ENCODE measurements around the gene MXRA7.
"Not testable (repeated sequence)": the region's sequence is repeated elsewhere in the genome, so short reads cannot be mapped to it uniquely, and the experiment has no call there.

The MXRA7 gene

DNA sequence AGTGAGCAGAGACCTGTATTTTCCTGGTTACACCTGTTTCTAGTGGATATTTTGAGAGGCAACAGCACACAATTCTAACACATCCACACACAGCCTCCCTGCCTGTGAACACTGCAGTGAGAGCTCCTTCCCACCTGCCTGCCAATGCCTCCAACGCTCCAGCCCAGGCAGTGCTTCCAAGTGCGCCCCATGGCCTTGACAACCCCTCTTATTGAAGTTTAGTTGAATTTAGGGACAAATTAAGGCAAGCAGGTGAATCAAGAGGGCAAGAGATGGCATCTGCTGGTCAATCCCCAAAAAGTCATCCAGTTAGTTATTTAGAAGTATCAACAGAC, 4.7 kb upstream of the MXRA7 start:
- DNase-seq: no peak

DNA sequence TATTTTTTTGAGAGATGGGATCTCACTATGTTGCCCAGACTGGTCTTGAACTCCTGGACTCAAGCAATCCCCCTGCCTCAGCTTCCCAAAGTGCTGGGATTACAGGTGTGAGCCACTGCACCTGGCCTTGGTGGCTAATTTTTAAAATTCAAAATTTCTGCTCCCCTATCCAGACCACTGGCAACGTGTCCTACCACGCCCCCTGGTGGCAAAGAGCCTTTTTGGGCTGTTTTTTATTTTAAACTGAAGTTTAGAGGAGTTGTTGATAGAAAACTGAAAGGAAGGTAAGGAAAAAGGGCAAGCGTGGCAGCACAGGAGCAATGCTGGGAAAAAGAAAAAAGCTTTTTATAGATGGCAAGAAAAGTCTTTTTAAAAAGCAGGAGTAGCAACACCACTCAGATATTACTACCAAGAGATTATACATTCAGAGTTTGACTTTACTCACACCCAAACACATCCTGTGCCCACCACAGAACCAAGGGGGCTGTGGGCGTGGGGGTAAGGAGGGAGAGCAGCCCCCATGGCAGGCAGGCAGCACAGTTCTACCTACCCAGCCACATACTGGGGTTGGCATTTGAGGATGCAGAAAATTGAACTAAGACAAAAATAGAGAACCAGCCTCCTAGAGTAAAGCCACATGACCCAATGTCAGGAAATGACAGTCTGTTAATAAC, 4.2 kb upstream of the MXRA7 start:
- DNase-seq: peak; percentile 80

DNA sequence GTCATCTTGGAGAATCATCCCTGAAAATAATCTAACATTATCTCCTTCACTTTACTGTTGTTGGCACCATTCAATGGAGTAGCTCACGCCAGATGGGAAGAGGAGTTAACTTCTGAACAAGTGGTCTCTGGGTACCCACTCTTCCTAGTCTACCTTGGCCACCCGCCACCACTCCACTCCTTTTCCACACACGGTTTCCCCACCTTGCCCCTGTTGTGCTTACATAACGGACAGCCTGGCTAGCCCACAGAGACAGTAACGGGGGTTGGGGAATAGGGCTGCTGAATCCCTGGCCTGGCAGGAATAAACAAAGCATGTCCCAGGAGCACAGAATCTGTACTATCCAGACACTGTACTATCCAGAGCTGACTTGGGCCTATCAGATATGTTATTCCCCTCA, 3.6 kb upstream of the MXRA7 start:
- no peak for DNase-seq

DNA sequence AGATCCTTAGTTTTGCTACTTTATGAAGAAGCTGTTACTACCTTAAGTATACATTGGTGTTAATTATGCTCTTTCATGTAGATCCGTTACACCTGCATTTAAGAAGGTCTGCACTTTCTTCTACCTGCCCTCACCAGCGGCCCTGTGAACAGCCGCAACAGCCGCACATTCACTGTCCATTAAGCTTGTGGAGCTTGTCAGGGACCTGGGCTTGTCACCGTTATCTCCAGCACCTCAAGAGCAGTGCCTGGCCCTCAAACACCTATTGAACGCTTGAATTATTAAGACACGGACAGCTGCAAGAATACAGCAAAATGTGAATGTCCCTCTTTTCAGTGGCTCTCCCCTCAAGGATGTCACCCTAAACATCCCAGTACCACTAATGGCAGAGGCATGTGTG, 3.0 kb upstream of the MXRA7 start:
- DNase-seq: no peak

DNA sequence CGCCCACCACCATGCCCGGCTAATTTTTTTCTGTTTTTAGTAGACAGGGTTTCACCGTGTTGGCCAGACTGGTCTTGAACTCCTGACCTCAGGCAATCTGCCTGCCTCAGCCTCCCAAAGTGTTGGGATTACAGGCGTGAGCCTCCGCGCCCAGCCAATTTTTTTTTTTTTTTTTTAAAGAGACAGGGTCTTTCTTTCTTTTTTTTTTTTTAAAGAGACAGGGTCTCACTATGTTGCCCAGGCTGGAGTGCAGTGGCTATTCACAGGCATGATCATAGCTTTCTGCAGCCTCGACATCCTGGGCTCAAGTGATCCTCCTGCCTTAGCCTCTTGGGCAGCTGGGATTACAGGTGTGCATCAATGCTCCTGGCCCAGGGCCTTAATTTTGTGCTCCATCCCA, 1.6 kb upstream of the MXRA7 start:
- DNase-seq: not testable (repeated sequence)

DNA sequence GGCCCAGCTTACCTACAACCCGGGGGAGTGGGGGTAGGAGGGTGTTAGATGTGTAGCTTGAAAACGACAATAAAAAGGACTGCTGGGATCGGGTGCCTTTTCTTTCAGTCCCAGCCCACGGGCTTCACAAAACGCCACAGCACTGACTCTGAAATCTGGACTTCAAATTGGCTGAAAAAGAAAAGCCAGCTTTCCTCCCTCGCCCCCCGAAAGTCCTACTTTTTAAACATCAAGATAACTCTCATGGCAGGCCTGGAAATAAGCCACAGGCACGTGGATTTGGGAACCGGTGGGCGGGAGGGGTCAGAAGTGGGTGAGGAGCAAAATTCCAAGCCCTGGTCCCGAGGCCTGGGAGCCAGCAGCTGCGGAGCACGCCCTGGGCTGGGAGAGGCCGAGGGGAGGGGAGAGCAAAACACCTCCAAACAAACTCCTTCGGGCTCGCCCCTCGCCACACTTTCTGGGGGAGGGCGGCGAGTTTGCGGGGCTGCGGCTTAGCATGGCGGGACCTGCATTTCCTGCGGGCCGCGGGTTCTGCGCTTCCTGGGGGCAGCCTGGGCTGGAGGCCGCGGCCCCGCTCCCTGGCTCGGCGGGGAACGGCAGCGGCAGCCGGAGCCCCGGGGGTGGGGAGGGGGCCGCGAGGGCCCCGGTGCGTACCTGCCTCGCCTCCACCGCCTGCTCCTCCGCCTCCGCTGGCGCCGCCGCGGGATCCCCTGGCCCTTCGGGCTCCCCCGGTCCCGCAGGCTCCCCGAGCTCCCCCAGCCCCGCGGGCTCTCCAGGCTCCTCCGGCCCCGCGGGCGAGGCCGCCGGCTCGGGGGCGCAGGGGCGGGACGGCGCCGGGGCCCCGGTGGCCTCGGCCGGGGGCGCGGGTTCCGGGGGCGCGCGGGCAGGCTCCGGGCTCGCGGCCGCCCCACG, 558 bp downstream of the MXRA7 start:
- DNase-seq: peak; percentile 53

DNA sequence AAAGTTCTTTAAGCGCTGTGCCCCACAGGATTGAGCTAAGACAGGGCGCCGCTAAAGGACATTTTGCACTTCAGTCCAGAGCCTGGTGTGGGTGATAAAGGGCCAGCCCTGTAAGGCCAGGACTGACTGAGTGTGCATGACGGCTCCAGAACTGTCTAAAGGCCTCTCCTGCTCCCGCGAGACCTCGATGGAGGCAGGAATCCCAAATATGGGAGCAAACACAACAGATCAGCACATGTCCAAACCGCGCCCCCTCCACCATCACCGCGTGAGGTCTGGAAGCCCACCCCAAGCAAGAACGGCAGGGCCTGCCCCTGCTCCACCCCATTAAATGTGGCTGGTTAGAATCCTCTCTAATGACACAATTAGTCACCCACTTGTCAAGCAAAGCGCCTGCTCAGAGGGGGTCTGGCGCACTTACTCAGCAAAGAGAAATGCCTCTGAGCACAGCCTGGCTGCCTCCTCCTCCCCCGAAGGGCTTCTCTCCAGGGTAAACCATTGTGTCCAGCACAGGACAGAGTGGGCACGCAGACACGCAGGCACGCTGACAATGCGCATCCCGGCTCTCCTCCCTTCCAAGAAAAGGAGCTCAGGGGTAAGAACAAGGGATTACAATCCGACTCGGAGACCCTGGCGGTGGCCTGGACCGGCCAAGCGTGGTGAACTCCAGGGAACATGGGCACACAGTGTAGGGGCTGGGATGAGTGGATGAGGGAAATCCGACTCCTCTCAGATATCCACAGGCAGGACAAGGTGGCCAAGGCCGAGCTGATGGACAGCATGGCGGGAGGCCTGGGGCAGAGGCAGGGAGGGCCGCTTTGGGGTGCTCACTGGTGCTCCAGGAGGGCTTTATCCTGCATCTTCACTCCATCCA, 1.5 kb downstream of the MXRA7 start:
- peak; percentile 80 for DNase-seq

DNA sequence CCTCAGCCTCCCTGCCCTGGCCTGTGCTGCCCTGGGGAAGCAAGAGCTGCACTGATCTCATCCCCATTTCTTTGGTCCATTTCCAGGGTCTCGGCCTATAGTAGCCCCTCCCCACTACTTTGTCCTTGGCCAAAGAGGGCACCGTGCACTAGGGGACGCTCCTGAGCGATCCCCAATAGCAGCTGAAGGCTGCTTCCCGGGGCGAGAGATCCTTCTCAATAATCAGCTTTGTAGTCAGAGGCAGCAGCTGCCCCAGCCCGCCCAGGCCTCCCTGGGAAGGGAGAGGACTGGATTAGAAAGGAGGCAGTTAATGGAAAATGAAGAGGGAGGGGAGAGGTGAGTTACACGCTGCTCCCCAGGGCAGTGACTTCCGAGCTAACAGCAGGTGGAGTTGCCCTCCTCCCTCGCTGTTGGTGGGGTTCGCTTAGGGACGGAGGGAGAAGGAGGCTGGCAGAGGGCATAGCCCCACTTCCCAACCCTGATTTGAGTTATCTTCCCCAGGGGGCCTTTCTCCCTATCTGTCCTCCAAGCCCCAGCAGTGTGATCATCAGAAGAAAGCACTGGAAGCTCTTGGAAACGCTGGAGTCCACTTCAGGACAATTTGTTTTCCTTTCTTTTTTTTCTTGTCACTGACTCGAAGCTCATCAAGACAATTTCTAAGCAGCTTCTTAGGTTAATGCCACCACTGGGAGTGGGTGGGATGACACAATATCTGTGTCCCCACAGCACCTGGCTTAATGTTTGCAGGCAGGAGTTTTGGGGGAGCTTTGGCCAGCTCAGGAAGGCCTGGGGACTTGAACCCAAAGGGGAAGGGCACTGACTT, 2.6 kb downstream of the MXRA7 start:
- peak; percentile 68 for DNase-seq

DNA sequence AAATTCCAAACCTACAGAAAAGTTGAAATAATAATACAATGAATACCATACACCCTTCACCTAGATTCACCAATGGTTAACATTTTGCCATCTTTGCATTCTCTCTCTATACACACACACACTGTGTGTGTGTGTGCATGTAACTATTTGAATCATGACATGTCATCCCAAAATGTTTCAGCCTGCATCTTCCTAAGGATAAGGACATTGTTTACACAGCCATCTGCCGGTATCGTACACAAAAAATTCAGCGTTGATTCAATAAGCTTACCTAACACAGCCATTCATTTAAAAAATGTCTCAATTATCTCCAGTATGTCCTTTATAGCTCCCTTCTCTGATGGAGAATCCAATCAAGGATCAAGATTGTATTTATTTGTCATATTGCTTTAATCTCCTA, 3.9 kb downstream of the MXRA7 start:
- no peak for DNase-seq

DNA sequence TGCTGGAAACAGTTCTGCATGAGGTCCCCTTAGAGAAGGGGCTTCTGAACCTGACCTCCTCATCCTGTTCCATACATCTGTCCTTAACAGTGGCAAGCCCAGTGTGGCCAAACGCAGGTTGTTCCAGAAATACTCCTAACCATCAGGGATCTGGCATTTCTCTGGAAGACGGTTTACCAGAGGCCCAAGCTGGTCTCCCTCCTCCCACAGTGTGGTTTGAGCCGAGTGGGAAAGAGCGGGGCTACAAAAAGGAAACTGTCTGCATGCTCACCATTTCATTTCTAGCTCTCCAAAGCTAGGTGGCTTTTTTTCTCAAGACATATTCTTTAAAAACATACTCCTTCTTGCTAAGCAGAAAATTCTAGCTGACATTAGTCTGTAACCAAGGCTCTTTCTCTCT, 6.0 kb downstream of the MXRA7 start:
- DNase-seq: peak; percentile 52

DNA sequence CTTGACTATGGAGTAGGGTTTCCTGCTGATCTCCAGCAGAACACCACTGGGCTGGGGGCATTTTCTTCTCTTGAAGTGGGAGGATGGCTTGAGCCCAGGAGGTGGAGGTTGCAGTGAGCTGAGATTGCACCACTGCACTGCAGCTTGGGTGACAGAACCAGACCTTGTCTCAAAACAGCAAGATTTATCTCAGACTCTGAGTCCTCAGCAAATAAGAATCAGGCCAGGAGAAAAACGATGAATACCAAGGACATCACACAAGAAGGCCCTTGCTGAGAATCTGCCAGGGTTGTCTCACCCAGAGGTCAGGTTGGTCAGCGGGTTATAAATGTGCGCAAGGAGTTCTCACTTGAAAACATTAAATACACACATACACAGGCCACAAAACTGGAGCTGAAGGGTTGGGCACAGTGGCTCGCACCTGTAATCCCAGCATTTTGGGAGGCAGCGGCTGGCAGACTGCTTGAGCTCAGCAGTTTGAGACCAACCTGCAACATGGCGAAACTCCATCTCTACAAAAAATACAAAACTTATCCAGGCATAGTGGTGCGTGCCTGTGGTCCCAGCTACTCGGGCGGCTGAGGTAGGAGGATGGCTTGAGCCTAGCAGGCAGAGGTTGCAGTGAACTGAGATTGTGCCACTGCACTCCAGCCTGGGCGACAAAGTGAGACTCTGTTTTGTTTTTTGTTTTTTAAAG, 7.7 kb downstream of the MXRA7 start:
- DNase-seq: no peak

DNA sequence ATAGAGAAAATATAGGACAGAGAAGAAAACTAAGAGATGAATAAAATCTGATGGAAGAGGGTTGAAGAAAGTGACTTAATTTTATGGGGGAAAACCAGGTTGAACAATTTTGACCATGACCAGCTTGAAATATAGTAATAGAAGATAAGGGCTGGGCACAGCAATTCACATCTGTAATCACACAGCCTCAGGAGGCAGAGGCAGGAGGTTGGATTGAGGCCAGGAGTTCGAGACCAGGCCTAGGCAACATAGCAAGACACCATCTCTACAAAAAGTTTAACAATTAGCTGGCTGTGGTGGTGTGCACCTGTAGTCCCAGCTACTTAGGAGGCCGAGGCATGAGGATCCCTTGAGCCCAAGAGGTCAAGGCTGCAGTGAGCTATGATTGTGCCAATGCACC, 8.7 kb downstream of the MXRA7 start:
- DNase-seq: no peak

DNA sequence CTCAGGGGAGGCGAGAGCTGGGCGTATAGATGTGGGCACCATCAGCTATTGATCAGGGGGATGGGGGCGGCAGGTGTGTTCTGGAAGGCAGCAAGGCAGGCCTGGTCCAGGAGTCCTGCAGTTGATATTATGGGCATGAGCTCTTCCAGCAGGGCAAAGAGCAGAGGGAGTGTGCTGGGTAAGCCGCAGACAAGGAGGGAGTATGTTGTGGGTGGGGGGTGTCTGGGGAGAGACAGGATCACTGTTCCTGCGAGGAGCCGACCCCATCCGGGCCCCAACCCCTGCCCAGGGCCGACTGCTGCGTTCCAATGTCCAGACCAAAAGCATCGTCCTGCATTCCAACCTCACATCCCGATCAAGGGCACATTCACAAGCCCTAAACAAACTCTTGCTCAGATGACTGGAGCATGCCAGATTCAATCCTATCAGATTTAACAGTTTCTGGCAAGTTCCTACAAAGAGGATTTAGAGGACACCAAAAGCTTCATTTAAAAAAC, 9.2 kb downstream of the MXRA7 start:
- no peak for DNase-seq

DNA sequence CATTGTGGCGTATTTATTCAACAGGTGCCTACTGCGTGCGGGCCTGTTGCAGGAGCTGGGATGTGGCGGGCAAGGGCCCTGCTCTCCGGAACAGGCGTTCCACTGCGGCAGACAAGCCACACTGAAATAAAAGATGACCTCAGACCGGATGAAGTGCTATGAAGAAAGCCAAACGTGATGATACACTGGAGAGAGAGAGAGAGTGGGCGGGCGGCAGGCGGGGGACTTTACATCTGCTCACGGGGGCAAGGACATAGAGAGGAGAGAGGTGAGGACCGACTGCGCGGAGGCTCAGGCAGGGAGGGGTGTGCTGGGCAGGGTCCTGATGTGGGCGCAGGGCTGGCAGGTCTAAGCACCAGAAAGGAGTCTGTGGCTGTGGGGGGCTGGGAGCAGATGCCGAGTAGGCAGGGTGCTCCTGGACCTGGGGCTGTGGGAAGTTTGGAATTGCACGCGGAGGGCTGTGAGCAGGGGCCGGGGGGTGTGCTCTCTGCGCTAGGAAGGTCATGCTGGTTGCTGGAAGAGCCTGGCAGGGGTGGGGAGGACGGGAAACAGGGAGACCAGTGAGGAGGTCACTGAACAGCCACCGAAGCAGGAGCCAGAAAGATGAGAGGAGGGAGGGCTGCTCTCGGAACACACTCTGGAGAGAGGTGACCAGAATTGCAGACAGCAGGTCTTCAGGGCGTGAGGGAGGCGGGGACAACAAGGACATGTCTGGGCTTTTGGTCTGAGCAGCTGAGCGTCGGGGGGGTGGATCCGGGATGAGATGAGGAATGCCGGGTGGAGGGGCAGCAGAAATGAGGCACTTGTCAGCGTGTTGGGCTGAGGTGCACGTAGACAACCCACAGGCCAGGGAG, 9.9 kb downstream of the MXRA7 start:
- peak; percentile 85 for DNase-seq

DNA sequence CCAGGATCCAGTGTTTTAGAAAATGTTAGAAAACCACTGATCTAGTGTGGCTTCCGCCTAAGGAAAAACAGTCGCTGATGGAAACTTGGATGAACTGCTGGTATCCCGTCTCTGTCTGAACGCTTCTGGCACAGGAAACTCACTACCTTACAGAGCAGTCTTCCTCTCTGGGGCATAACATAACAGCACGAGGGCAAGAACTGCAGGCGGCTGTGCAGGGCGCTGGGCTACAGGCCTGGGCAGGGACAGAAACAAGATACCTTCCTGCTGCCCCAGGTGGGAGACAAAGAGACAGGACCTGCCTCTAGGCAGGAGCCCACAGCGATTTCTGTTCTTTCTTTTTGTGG, 10.5 kb downstream of the MXRA7 start:
- DNase-seq: peak; percentile 73

DNA sequence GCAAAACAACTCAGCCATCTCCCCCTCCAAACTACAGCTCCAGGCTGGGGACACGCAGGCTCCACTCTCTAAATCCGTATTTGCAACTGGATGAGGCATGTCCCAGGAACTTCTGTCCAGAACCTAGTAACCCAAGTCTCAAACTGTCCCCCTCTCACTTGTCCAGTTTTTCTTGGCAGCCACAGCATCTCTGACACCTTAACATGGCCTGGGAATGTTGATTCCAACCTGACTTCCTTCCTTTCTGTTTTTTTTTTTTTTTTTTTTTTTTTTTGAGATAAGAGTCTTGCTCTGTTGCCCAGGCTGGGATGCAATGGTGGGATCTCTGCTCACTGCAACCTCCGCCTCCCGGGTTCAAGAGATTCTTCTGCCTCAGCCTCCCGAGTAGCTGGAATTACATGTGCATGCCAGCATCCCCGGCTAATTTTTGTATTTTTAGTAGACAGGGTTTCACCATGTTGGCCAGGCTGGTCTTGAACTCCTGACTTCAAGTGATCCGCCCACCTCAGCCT, 12.2 kb downstream of the MXRA7 start:
- DNase-seq: not testable (repeated sequence)

DNA sequence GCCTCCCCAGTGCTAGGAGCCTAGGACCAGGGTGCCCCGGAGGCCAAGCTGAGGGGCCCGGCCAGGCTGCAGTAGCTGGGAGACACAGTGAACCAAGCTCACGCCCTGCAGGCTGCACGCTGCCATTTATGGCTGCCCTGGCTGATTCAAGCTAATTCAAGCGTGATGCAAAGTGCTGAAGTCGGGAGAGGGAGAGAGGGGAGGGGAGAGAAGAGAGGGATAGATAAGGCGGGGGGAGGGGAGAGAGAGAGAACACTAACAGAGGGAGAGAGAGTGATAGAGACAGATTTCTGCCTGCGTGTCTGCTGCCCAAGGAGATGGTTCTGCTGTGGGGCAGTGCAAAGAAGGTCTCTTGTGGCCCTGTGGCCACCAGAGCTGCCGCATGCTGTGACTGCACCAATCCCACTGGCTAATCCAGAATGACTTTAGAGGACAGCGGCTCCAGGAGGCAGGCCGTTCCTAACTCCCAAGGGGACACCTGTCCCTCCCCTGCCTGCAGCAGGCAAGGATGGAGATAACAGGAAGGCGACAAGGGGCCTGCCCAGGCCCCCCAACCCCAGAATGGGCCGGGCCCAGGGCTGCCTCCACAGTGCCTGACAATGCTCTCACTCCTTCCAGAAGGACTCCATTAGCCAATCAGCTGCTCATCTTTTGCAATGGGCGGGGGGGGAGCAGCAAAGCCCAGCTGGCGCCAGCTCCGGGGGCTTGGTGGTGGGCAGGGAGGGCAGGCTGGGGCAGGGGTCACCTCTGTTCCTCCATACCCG, 12.9 kb downstream of the MXRA7 start:
- no peak for DNase-seq

DNA sequence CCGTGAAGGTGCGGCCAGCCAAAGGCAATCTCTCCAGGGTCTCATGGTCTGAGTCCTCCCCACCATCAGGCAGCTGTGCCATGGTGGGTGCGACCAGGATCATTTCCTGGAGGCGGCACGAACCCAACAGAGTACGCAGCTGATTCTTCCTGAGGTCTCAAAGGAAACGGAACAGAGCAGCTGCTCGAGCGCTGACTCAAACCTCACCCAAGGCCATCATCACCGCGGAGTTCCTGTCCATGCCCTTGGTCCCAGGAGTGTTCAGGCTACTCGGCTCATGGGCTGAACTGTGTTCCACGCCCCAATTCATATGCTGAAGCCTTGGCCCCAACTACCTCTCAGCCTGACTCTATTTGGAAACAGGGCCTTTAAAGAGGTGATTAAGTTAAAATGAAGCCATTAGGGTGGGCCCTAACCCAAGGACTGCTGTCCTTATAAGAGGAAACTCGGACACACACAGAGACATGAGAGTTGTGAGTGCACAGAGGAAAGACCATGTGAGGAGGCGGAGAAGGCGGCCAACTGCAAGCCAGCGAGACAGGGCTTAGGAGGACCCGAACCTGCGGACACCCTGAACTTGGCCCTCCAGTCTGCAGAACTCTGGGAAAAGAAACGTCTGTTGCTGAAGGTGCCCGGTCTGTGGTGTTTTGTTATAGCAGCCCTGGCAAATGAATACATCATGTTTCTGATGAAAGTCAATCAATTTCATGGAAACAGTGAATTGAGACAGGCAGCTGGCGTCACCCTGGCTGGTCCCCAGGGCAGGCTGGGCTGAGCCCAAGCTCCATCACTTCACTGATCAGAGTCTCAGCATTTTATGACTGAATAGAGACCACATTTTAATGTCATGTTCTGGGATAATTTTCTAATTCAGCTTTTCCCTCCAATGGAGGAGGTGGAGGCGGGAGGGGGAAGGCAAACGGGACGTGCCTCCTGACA, 13.7 kb downstream of the MXRA7 start:
- no peak for DNase-seq

Data from femur (tissue), 1 donor.